Measurements from ENCODE around the gene TTC22.

Gene TTC22

GRCh38 chr1:54806931-54807611 is 5.9 kb upstream of the TTC22 start:
- DNase-seq, result peak; percentile 38 to 53

GRCh38 chr1:54805981-54806381 is 4.9 kb upstream of the TTC22 start:
- DNase-seq, result peak in 1 of 2 experiments; percentile 5

GRCh38 chr1:54805466-54805865 is 4.3 kb upstream of the TTC22 start:
- peak; percentile 10 to 11 for DNase-seq

- peak; percentile 44 to 61 for DNase-seq
Observed at GRCh38 chr1:54804471-54805132, 3.5 kb upstream of the TTC22 start.

- no peak for DNase-seq
Observed at GRCh38 chr1:54803761-54804470, 2.8 kb upstream of the TTC22 start.

GRCh38 chr1:54800041-54800898 is 853 bp downstream of the TTC22 start:
- DNase-seq, result no peak

- DNase-seq, result peak; percentile 72 to 76
Observed at GRCh38 chr1:54798769-54799641, 2.1 kb downstream of the TTC22 start.

- DNase-seq, result no peak
Observed at GRCh38 chr1:54798206-54798605, 2.9 kb downstream of the TTC22 start.

GRCh38 chr1:54796902-54797301 is 4.2 kb downstream of the TTC22 start:
- no peak for DNase-seq

- DNase-seq, result no peak
Observed at GRCh38 chr1:54795841-54796468, 5.2 kb downstream of the TTC22 start.

GRCh38 chr1:54795356-54795665 is 5.8 kb downstream of the TTC22 start:
- DNase-seq, result no peak

GRCh38 chr1:54794451-54795355 is 6.4 kb downstream of the TTC22 start:
- no peak for DNase-seq

GRCh38 chr1:54792686-54793282 is 8.3 kb downstream of the TTC22 start:
- no peak for DNase-seq

- DNase-seq, result peak; percentile 80 to 83
Observed at GRCh38 chr1:54791880-54792522, 9.1 kb downstream of the TTC22 start.

- no peak for DNase-seq
Observed at GRCh38 chr1:54788459-54788858, 12.7 kb downstream of the TTC22 start.

GRCh38 chr1:54787604-54788003 is 13.5 kb downstream of the TTC22 start:
- no peak for DNase-seq

GRCh38 chr1:54786778-54787177 is 14.3 kb downstream of the TTC22 start:
- DNase-seq, result no peak

GRCh38 chr1:54784066-54784465 is 17.1 kb downstream of the TTC22 start:
- DNase-seq, result no peak

GRCh38 chr1:54782588-54782987 is 18.5 kb downstream of the TTC22 start:
- DNase-seq, result no peak

- DNase-seq, result no peak
Observed at GRCh38 chr1:54782156-54782555, 19.0 kb downstream of the TTC22 start.
